Measurements from ENCODE around the gene BMS1.

DNA sequence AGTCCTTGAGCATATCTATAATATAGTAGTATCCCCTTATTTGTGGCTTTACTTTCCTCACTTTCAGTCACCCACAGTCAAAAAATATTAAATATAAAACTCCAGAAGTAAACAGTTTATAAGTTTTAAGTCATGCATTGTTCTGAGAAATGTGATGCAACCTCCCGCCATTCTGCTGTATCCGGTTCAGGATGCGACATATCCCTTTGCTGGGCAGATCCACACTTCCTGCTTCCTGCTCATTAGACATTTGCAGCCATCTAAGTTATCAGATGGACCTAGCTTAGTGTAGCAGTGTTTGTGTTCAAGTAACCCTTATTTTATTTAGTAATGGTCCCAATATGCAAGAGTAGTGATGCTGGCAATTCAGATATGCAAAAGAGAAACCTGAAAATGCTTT is 38.9 kb upstream of the BMS1 start:
- TF ChIP-seq, protein P1, sequence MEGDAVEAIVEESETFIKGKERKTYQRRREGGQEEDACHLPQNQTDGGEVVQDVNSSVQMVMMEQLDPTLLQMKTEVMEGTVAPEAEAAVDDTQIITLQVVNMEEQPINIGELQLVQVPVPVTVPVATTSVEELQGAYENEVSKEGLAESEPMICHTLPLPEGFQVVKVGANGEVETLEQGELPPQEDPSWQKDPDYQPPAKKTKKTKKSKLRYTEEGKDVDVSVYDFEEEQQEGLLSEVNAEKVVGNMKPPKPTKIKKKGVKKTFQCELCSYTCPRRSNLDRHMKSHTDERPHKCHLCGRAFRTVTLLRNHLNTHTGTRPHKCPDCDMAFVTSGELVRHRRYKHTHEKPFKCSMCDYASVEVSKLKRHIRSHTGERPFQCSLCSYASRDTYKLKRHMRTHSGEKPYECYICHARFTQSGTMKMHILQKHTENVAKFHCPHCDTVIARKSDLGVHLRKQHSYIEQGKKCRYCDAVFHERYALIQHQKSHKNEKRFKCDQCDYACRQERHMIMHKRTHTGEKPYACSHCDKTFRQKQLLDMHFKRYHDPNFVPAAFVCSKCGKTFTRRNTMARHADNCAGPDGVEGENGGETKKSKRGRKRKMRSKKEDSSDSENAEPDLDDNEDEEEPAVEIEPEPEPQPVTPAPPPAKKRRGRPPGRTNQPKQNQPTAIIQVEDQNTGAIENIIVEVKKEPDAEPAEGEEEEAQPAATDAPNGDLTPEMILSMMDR (IDR thresholded peaks at IDR 0.05): no peak
- TF ChIP-seq POLR2AphosphoS5 (IDR thresholded peaks at IDR 0.05) (no peak), POLR2A (IDR thresholded peaks at IDR 0.05) (no peak), EP300 (IDR thresholded peaks at IDR 0.05) (no peak)

Data from stomach (tissue), 4 donors.